WTC11 (cell line): ENCODE measurements around the gene NEO1. TPM values are rescaled to one million over a fixed set of nuclear protein-coding genes. Genes with fewer than 3 reads are reported as not detected.

Experiments
- ATAC-seq: fragments of 200-7000 bp; cut with Tn5 transposase; 2 replicates; pipeline ENCODE4 v1.10.0; 2021; ENCODE audit warnings: mild to moderate bottlenecking, moderate library complexity
- CTCF ChIA-PET: fragments of 300-600 bp; sonication (Branson Sonifier 250); formaldehyde crosslinking; loops from one replicate; lab custom pipeline; 2021; ENCODE audit warnings: antibody characterized with exemption; lab: Charles Lee
- POLR2A ChIA-PET: fragments of 350-600 bp; sonication (Branson Sonifier 250); formaldehyde crosslinking; loops from one replicate; lab custom pipeline; 2021; ENCODE audit warnings: antibody characterized with exemption; lab: Charles Lee
- DNase-seq: peaks from one replicate; pipeline ENCODE4 v3.0.0; 2021; ENCODE audit warnings: low spot score
- H3K27ac Mint-ChIP-seq: 2 replicates; pipeline ENCODE4 v1.8.0; 2021; ENCODE audit warnings: mixed read lengths
- H3K27me3 Mint-ChIP-seq: 2 replicates; pipeline ENCODE4 v1.8.0; 2021; ENCODE audit warnings: low read depth, mild to moderate bottlenecking, moderate library complexity, mixed read lengths
- H3K36me3 Mint-ChIP-seq: 2 replicates; pipeline ENCODE4 v1.8.0; 2021; ENCODE audit warnings: mixed read lengths
- H3K4me1 Mint-ChIP-seq: 2 replicates; pipeline ENCODE4 v1.8.0; 2022; ENCODE audit warnings: mixed read lengths
- H3K4me3 Mint-ChIP-seq: 2 replicates; pipeline ENCODE4 v1.8.0; 2021; ENCODE audit warnings: mild to moderate bottlenecking, moderate library complexity, mixed read lengths
- H3K9me3 Mint-ChIP-seq: 2 replicates; pipeline ENCODE4 v1.8.0; 2021; ENCODE audit warnings: mixed read lengths
- CREM ChIP-seq: sonication (generic); formaldehyde crosslinking; IDR thresholded peaks from 2 replicates; pipeline ENCODE4 v1.8.1; 2022; ENCODE audit warnings: mild to moderate bottlenecking, missing genetic modification reagents, moderate library complexity
- MXD4 ChIP-seq: fragments of 250-450 bp; sonication (Bioruptor Pico); IDR thresholded peaks from 2 replicates; pipeline ENCODE4 v1.8.0; 2021; ENCODE audit warnings: mild to moderate bottlenecking, moderate library complexity, borderline replicate concordance
- MYBL2 ChIP-seq: sonication (generic); formaldehyde crosslinking; IDR thresholded peaks from 2 replicates; pipeline ENCODE4 v1.8.1; 2023; ENCODE audit warnings: mild to moderate bottlenecking, moderate library complexity, missing genetic modification reagents
- NR2C2 ChIP-seq: sonication (generic); formaldehyde crosslinking; IDR thresholded peaks from 2 replicates; pipeline ENCODE4 v1.8.0; 2022; ENCODE audit warnings: mild to moderate bottlenecking, missing genetic modification reagents
- SMAD3 ChIP-seq: sonication (generic); formaldehyde crosslinking; IDR thresholded peaks from 2 replicates; pipeline ENCODE4 v1.8.0; 2022; ENCODE audit warnings: missing genetic modification reagents, mild to moderate bottlenecking, borderline replicate concordance
- ZBTB21 ChIP-seq: sonication (generic); formaldehyde crosslinking; IDR thresholded peaks from 2 replicates; pipeline ENCODE4 v1.8.1; 2023; ENCODE audit warnings: mild to moderate bottlenecking, missing genetic modification reagents, borderline replicate concordance
- ZNF396 ChIP-seq: fragments of 250-450 bp; sonication (Bioruptor Pico); IDR thresholded peaks from 2 replicates; pipeline ENCODE4 v1.8.0; 2021; ENCODE audit warnings: mild to moderate bottlenecking, moderate library complexity, borderline replicate concordance
- ZNF423 ChIP-seq: fragments of 250-450 bp; sonication (Bioruptor Pico); IDR thresholded peaks from 2 replicates; pipeline ENCODE4 v2.1.2; 2022; ENCODE audit warnings: mild to moderate bottlenecking, moderate library complexity
- ZNF671 ChIP-seq: fragments of 250-450 bp; sonication (Bioruptor Pico); IDR thresholded peaks from 2 replicates; pipeline ENCODE4 v1.8.0; 2021; ENCODE audit warnings: mild to moderate bottlenecking
- total RNA-seq: library from RNA; stranded (reverse); gene quantifications from 3 replicates; pipeline ENCODE4 v1.2.3, GENCODE V29; 2021
- TF ChIP-seq, protein P1 (sequence below): sonication (generic); formaldehyde crosslinking; IDR thresholded peaks from 2 replicates; pipeline ENCODE4 v1.8.1; 2022; ENCODE audit warnings: missing genetic modification reagents, borderline replicate concordance
- TF ChIP-seq, protein P2 (sequence below): fragments of 200-600 bp; IDR thresholded peaks from 2 replicates; pipeline ENCODE4 v1.8.0; 2022; ENCODE audit warnings: antibody characterized with exemption
- TF ChIP-seq, protein P3 (sequence below): sonication (generic); formaldehyde crosslinking; IDR thresholded peaks from 2 replicates; pipeline ENCODE4 v1.8.1; 2023; ENCODE audit warnings: mild to moderate bottlenecking, missing genetic modification reagents
- TF ChIP-seq, protein P4 (sequence below): fragments of 250-450 bp; sonication (Bioruptor Pico); IDR thresholded peaks from 2 replicates; pipeline ENCODE4 v2.1.2; 2022; ENCODE audit warnings: mild to moderate bottlenecking, moderate library complexity
- TF ChIP-seq, protein P5 (sequence below): sonication (generic); formaldehyde crosslinking; IDR thresholded peaks from 2 replicates; pipeline ENCODE4 v1.8.0; 2023; ENCODE audit warnings: missing genetic modification reagents, mild to moderate bottlenecking, borderline replicate concordance
- TF ChIP-seq, protein P6 (sequence below): sonication (generic); formaldehyde crosslinking; IDR thresholded peaks from 2 replicates; pipeline ENCODE4 v1.8.1; 2022; ENCODE audit warnings: mild to moderate bottlenecking, missing genetic modification reagents, moderate library complexity, borderline replicate concordance
- TF ChIP-seq, protein P7 (sequence below): sonication (generic); formaldehyde crosslinking; IDR thresholded peaks from 2 replicates; pipeline ENCODE4 v1.8.0; 2023; ENCODE audit warnings: mild to moderate bottlenecking, missing genetic modification reagents
- TF ChIP-seq, protein P8 (sequence below): sonication (generic); formaldehyde crosslinking; IDR thresholded peaks from 2 replicates; pipeline ENCODE4 v1.8.1; 2022; ENCODE audit warnings: low read depth, missing genetic modification reagents, borderline replicate concordance

Gene NEO1
- total RNA-seq, 1 experiment from 2014 or later = 37.1 TPM

DNA sequence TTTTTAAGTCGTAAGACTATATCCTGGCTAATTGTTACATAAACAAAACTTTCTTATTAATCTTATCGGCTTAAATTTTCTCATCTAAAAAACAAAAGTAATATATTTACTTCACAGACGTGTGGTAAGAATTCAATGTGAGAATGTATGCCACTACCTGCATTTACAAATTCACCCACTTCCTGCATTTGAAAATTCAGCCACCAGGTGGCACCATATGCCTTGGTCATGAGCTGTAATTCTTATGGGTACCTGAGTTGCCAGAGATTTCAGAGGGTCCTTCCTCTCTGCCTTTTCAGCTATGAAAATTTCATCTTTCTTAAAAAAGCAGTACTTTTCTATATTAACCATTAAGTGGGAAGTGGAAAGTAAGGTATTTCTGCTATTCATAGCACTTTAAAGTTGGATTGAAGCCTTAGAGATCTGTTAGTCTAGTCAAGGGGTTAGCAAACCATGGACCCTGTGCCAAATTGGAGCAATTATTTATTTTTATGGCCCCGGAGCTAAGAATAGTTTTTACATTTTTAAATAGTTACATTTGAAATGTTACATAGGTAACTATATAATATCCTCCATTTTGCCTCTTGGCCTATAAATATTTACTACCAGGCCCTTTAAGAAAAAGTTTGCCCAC, 188.7 kb downstream of the NEO1 start:
- TF ChIP-seq ZNF671 (no peak), MXD4 (no peak), NR2C2 (CRISPR knock-in tag) (no peak), SMAD3 (CRISPR knock-in tag) (no peak), ZNF396 (CRISPR knock-in tag) (no peak), CREM (CRISPR knock-in tag) (no peak)
- TF ChIP-seq, protein P1, sequence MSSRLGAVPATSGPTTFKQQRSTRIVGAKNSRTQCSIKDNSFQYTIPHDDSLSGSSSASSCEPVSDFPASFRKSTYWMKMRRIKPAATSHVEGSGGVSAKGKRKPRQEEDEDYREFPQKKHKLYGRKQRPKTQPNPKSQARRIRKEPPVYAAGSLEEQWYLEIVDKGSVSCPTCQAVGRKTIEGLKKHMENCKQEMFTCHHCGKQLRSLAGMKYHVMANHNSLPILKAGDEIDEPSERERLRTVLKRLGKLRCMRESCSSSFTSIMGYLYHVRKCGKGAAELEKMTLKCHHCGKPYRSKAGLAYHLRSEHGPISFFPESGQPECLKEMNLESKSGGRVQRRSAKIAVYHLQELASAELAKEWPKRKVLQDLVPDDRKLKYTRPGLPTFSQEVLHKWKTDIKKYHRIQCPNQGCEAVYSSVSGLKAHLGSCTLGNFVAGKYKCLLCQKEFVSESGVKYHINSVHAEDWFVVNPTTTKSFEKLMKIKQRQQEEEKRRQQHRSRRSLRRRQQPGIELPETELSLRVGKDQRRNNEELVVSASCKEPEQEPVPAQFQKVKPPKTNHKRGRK (CRISPR knock-in tag) = no peak
- TF ChIP-seq, protein P2, sequence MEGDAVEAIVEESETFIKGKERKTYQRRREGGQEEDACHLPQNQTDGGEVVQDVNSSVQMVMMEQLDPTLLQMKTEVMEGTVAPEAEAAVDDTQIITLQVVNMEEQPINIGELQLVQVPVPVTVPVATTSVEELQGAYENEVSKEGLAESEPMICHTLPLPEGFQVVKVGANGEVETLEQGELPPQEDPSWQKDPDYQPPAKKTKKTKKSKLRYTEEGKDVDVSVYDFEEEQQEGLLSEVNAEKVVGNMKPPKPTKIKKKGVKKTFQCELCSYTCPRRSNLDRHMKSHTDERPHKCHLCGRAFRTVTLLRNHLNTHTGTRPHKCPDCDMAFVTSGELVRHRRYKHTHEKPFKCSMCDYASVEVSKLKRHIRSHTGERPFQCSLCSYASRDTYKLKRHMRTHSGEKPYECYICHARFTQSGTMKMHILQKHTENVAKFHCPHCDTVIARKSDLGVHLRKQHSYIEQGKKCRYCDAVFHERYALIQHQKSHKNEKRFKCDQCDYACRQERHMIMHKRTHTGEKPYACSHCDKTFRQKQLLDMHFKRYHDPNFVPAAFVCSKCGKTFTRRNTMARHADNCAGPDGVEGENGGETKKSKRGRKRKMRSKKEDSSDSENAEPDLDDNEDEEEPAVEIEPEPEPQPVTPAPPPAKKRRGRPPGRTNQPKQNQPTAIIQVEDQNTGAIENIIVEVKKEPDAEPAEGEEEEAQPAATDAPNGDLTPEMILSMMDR = peak; percentile 69
- TF ChIP-seq, protein P3, sequence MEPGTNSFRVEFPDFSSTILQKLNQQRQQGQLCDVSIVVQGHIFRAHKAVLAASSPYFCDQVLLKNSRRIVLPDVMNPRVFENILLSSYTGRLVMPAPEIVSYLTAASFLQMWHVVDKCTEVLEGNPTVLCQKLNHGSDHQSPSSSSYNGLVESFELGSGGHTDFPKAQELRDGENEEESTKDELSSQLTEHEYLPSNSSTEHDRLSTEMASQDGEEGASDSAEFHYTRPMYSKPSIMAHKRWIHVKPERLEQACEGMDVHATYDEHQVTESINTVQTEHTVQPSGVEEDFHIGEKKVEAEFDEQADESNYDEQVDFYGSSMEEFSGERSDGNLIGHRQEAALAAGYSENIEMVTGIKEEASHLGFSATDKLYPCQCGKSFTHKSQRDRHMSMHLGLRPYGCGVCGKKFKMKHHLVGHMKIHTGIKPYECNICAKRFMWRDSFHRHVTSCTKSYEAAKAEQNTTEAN (CRISPR knock-in tag) = no peak
- Mint-ChIP-seq H3K4me3 (no peak overlapping the region), H3K36me3 (peaks cover under 1% of the 10 kb centered on the region), H3K27me3 (no peaks in the 10 kb centered on the region), H3K4me1 (no peaks in the 10 kb centered on the region), H3K9me3 (no peaks in the 10 kb centered on the region), H3K27ac (no peak overlapping the region)
- ATAC-seq (0 out of 2 replicates have a peak, but pooled peaks have one; percentile 28), DNase-seq (peak; percentile 78)
- ChIA-PET POLR2A (interaction anchor here (0.7 kb wide), 1 partner anchor 15 kb away, joined by 3 read pairs; no protein-coding TSS in a partner anchor), CTCF (interaction anchor here (0.6 to 2.0 kb wide), 41 partner anchors 9 to 636 kb away, joined by 3 to 28 read pairs (median 4); no protein-coding TSS in a partner anchor)

DNA sequence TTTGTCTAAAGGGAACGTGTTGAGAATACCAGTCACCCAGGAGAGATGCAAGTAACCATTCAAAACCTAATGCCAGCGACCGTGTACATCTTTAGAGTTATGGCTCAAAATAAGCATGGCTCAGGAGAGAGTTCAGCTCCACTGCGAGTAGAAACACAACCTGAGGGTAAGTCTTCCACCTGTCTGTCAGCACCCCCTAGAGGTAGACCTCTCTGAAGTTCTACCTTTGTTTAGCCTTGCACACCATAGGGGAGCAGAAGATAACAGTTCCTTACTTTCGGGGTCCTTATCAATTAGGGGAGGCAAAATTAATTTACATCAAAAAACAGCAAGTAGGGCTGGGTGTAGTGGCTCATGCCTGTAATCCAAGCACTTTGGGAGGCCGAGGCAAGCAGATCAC, 192.1 kb downstream of the NEO1 start:
- POLR2A ChIA-PET = no interaction called here
- no peak for DNase-seq
- TF ChIP-seq ZNF423 (CRISPR knock-in tag) = no peak
- no peak for TF ChIP-seq ZBTB21 (CRISPR knock-in tag)
- TF ChIP-seq, protein P4, sequence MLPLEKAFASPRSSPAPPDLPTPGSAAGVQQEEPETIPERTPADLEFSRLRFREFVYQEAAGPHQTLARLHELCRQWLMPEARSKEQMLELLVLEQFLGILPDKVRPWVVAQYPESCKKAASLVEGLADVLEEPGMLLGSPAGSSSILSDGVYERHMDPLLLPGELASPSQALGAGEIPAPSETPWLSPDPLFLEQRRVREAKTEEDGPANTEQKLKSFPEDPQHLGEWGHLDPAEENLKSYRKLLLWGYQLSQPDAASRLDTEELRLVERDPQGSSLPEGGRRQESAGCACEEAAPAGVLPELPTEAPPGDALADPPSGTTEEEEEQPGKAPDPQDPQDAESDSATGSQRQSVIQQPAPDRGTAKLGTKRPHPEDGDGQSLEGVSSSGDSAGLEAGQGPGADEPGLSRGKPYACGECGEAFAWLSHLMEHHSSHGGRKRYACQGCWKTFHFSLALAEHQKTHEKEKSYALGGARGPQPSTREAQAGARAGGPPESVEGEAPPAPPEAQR (CRISPR knock-in tag) = no peak
- TF ChIP-seq, protein P5, sequence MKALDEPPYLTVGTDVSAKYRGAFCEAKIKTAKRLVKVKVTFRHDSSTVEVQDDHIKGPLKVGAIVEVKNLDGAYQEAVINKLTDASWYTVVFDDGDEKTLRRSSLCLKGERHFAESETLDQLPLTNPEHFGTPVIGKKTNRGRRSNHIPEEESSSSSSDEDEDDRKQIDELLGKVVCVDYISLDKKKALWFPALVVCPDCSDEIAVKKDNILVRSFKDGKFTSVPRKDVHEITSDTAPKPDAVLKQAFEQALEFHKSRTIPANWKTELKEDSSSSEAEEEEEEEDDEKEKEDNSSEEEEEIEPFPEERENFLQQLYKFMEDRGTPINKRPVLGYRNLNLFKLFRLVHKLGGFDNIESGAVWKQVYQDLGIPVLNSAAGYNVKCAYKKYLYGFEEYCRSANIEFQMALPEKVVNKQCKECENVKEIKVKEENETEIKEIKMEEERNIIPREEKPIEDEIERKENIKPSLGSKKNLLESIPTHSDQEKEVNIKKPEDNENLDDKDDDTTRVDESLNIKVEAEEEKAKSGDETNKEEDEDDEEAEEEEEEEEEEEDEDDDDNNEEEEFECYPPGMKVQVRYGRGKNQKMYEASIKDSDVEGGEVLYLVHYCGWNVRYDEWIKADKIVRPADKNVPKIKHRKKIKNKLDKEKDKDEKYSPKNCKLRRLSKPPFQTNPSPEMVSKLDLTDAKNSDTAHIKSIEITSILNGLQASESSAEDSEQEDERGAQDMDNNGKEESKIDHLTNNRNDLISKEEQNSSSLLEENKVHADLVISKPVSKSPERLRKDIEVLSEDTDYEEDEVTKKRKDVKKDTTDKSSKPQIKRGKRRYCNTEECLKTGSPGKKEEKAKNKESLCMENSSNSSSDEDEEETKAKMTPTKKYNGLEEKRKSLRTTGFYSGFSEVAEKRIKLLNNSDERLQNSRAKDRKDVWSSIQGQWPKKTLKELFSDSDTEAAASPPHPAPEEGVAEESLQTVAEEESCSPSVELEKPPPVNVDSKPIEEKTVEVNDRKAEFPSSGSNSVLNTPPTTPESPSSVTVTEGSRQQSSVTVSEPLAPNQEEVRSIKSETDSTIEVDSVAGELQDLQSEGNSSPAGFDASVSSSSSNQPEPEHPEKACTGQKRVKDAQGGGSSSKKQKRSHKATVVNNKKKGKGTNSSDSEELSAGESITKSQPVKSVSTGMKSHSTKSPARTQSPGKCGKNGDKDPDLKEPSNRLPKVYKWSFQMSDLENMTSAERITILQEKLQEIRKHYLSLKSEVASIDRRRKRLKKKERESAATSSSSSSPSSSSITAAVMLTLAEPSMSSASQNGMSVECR (CRISPR knock-in tag) = no peak
- TF ChIP-seq, protein P6, sequence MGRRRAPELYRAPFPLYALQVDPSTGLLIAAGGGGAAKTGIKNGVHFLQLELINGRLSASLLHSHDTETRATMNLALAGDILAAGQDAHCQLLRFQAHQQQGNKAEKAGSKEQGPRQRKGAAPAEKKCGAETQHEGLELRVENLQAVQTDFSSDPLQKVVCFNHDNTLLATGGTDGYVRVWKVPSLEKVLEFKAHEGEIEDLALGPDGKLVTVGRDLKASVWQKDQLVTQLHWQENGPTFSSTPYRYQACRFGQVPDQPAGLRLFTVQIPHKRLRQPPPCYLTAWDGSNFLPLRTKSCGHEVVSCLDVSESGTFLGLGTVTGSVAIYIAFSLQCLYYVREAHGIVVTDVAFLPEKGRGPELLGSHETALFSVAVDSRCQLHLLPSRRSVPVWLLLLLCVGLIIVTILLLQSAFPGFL = no peak
- TF ChIP-seq, protein P7, sequence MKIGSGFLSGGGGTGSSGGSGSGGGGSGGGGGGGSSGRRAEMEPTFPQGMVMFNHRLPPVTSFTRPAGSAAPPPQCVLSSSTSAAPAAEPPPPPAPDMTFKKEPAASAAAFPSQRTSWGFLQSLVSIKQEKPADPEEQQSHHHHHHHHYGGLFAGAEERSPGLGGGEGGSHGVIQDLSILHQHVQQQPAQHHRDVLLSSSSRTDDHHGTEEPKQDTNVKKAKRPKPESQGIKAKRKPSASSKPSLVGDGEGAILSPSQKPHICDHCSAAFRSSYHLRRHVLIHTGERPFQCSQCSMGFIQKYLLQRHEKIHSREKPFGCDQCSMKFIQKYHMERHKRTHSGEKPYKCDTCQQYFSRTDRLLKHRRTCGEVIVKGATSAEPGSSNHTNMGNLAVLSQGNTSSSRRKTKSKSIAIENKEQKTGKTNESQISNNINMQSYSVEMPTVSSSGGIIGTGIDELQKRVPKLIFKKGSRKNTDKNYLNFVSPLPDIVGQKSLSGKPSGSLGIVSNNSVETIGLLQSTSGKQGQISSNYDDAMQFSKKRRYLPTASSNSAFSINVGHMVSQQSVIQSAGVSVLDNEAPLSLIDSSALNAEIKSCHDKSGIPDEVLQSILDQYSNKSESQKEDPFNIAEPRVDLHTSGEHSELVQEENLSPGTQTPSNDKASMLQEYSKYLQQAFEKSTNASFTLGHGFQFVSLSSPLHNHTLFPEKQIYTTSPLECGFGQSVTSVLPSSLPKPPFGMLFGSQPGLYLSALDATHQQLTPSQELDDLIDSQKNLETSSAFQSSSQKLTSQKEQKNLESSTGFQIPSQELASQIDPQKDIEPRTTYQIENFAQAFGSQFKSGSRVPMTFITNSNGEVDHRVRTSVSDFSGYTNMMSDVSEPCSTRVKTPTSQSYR = no peak
- TF ChIP-seq MYBL2 (CRISPR knock-in tag) = no peak
- TF ChIP-seq, protein P8, sequence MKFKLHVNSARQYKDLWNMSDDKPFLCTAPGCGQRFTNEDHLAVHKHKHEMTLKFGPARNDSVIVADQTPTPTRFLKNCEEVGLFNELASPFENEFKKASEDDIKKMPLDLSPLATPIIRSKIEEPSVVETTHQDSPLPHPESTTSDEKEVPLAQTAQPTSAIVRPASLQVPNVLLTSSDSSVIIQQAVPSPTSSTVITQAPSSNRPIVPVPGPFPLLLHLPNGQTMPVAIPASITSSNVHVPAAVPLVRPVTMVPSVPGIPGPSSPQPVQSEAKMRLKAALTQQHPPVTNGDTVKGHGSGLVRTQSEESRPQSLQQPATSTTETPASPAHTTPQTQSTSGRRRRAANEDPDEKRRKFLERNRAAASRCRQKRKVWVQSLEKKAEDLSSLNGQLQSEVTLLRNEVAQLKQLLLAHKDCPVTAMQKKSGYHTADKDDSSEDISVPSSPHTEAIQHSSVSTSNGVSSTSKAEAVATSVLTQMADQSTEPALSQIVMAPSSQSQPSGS (CRISPR knock-in tag) = no peak

More for the DNA sequence above, 192.1 kb downstream of the NEO1 start:
- no peak overlapping the region for H3K4me3 Mint-ChIP-seq
- peaks cover 2% of the 10 kb centered on the region for H3K36me3 Mint-ChIP-seq
- CTCF ChIA-PET = interaction anchor here (0.5 to 3.5 kb wide), 32 partner anchors 9 to 525 kb away, joined by 3 to 29 read pairs (median 4); partner anchors contain the start of gene ADPGK
- H3K27me3 Mint-ChIP-seq = no peaks in the 10 kb centered on the region
- no peaks in the 10 kb centered on the region for H3K4me1 Mint-ChIP-seq
- H3K9me3 Mint-ChIP-seq = no peaks in the 10 kb centered on the region
- peak; percentile 93 for ATAC-seq
- H3K27ac Mint-ChIP-seq = no peak overlapping the region
